GF-D8 (cell line): ENCODE data around the gene SH3BP5L.
"Not testable (repeated sequence)": the region's sequence is repeated elsewhere in the genome, so short reads cannot be mapped to it uniquely, and the experiment has no call there.

ENCODE experiments used
- DNase-seq: peaks from one replicate; lab custom pipeline; 2025; lab: John Stamatoyannopoulos, UW

The SH3BP5L gene

GRCh38 chr1:248850536-248851251, 25.0 kb upstream of the SH3BP5L start:
- DNase-seq: no peak

GRCh38 chr1:248850124-248850523, 24.4 kb upstream of the SH3BP5L start:
- no peak for DNase-seq

GRCh38 chr1:248849637-248850036, 23.9 kb upstream of the SH3BP5L start:
- no peak for DNase-seq

- no peak for DNase-seq
These were observed 23.4 kb upstream of the SH3BP5L start for GRCh38 chr1:248849152-248849551.

- no peak for DNase-seq
These were observed 22.9 kb upstream of the SH3BP5L start for GRCh38 chr1:248848602-248849001.

GRCh38 chr1:248847956-248848561, 22.3 kb upstream of the SH3BP5L start:
- no peak for DNase-seq

GRCh38 chr1:248847181-248847955, 21.7 kb upstream of the SH3BP5L start:
- no peak for DNase-seq

GRCh38 chr1:248844526-248844925, 18.8 kb upstream of the SH3BP5L start:
- no peak for DNase-seq

GRCh38 chr1:248843687-248844086, 18.0 kb upstream of the SH3BP5L start:
- no peak for DNase-seq

GRCh38 chr1:248842781-248843331, 17.1 kb upstream of the SH3BP5L start:
- no peak for DNase-seq

- peak; percentile 19 for DNase-seq
These were observed 16.1 kb upstream of the SH3BP5L start for GRCh38 chr1:248841702-248842395.

GRCh38 chr1:248840946-248841345, 15.2 kb upstream of the SH3BP5L start:
- DNase-seq: no peak

GRCh38 chr1:248839168-248839555, 13.4 kb upstream of the SH3BP5L start:
- DNase-seq: no peak

- DNase-seq: peak; percentile 59
These were observed 12.8 kb upstream of the SH3BP5L start for GRCh38 chr1:248838357-248839167.

- peak; percentile 91 for DNase-seq
These were observed 12.2 kb upstream of the SH3BP5L start, which contains the start of gene ZNF672 for GRCh38 chr1:248837781-248838356. Gene ZNF672, plus strand, starts transcription at chr1:248838224. Its CDS starts 9,051 bp downstream, at chr1:248847275.

- DNase-seq: no peak
These were observed 11.5 kb upstream of the SH3BP5L start for GRCh38 chr1:248837045-248837780.

- DNase-seq: peak; percentile 81
These were observed 8.7 kb upstream of the SH3BP5L start for GRCh38 chr1:248834343-248834940.

- DNase-seq: no peak
These were observed 6.1 kb upstream of the SH3BP5L start for GRCh38 chr1:248831842-248832241.

GRCh38 chr1:248830718-248831017, 5.0 kb upstream of the SH3BP5L start:
- DNase-seq: not testable (repeated sequence)

GRCh38 chr1:248828845-248829244, 3.1 kb upstream of the SH3BP5L start:
- peak; percentile 89 for DNase-seq
